ENCODE measurements around the gene NBEA.

NBEA gene

GRCh38 chr13:35332134-35332533 is 390.1 kb downstream of the NBEA start:
- no peak for DNase-seq
- no peaks in the 10 kb centered on the region for H3K27me3 ChIP-seq (ENCODE audit: insufficient read depth, low read length)
- H3K4ac ChIP-seq (ENCODE audit: low read depth, low read length): no peak overlapping the region
- no CpG with 5 or more reads among the region's 3 CpGs for WGBS (ENCODE audit: extremely low coverage, insufficient coverage, insufficient read length)
- H4K8ac ChIP-seq (ENCODE audit: low read depth, low read length): no peak overlapping the region
- no peak overlapping the region for H3K14ac ChIP-seq (ENCODE audit: low read length)
- no peak overlapping the region for H4K91ac ChIP-seq (ENCODE audit: low read depth, low read length)
- H2AFZ ChIP-seq (ENCODE audit: insufficient read depth, low read length, poor library complexity): no peak overlapping the region
- no peak overlapping the region for H3K4me3 ChIP-seq (ENCODE audit: low read depth, low read length)
- H2BK12ac ChIP-seq (ENCODE audit: low read length): no peak overlapping the region
- no peaks in the 10 kb centered on the region for H3K4me1 ChIP-seq (ENCODE audit: control insufficient read depth in 1 of 2, insufficient read depth in 2 of 2, low read length in 2 of 2)
- no peaks in the 10 kb centered on the region for H3K79me2 ChIP-seq (ENCODE audit: control insufficient read depth, insufficient read depth, low read length, poor library complexity)
- no peak overlapping the region for H3K4me2 ChIP-seq (ENCODE audit: low read length)
- no peak overlapping the region for H3K18ac ChIP-seq (ENCODE audit: low read length)
- no peaks in the 10 kb centered on the region for H3K36me3 ChIP-seq (ENCODE audit: control insufficient read depth in 1 of 2, insufficient read depth in 2 of 2, low read length in 2 of 2)
- H4K12ac ChIP-seq (ENCODE audit: low read depth, low read length): no peak overlapping the region
- H2BK5ac ChIP-seq (ENCODE audit: low read depth, low read length, poor library complexity): no peak overlapping the region
- no peak overlapping the region for H3K9ac ChIP-seq (ENCODE audit: low read length)
- no peak overlapping the region for H3K27ac ChIP-seq (ENCODE audit: low read depth, low read length)
- H2AK5ac ChIP-seq (ENCODE audit: low read length): no peak overlapping the region
- no peaks in the 10 kb centered on the region for H3K9me3 ChIP-seq (ENCODE audit: insufficient read depth, low read depth, low read length)
- H3K23ac ChIP-seq (ENCODE audit: low read length): no peak overlapping the region
- H2BK120ac ChIP-seq (ENCODE audit: insufficient read depth, low read length, poor library complexity): no peak overlapping the region
- H3K79me1 ChIP-seq (ENCODE audit: low read length): no peaks in the 10 kb centered on the region

DNA sequence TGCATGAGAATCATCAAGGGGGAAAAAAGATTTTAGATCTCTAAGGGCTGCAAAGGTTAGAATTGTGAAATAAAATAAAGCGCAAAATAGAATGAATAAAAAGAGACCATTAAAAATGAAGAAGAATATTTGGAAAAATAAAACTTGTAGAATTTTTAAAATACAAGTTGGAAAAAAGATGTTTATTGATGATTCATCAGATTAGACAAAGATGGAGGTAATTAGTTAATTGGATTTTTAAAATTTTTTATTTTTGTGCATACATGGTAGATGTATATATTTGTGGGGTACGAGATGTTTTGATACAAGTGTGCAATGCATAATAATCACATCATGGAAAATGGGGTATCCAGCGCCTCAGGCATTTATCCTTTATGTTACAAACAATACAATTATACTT is 391.1 kb downstream of the NBEA start:
- H2BK120ac ChIP-seq (ENCODE audit: insufficient read depth, low read length, poor library complexity): no peak overlapping the region
- no peak overlapping the region for H3K9ac ChIP-seq (ENCODE audit: low read length)
- H3K4me2 ChIP-seq (ENCODE audit: low read length): no peak overlapping the region
- no peak overlapping the region for H3K18ac ChIP-seq (ENCODE audit: low read length)
- no peak overlapping the region for H3K14ac ChIP-seq (ENCODE audit: low read length)
- H3K79me1 ChIP-seq (ENCODE audit: low read length): no peaks in the 10 kb centered on the region
- H3K23ac ChIP-seq (ENCODE audit: low read length): no peak overlapping the region
- no peaks in the 10 kb centered on the region for H3K36me3 ChIP-seq (ENCODE audit: control insufficient read depth in 1 of 2, insufficient read depth in 2 of 2, low read length in 2 of 2)
- H4K91ac ChIP-seq (ENCODE audit: low read depth, low read length): no peak overlapping the region
- H2BK5ac ChIP-seq (ENCODE audit: low read depth, low read length, poor library complexity): no peak overlapping the region
- no peaks in the 10 kb centered on the region for H3K4me1 ChIP-seq (ENCODE audit: control insufficient read depth in 1 of 2, insufficient read depth in 2 of 2, low read length in 2 of 2)
- H3K27ac ChIP-seq (ENCODE audit: low read depth, low read length): no peak overlapping the region
- H3K4me3 ChIP-seq (ENCODE audit: low read depth, low read length): no peak overlapping the region
- no peak overlapping the region for H4K8ac ChIP-seq (ENCODE audit: low read depth, low read length)
- no peak overlapping the region for H4K12ac ChIP-seq (ENCODE audit: low read depth, low read length)
- no peak overlapping the region for H2AK5ac ChIP-seq (ENCODE audit: low read length)
- no peaks in the 10 kb centered on the region for H3K9me3 ChIP-seq (ENCODE audit: insufficient read depth, low read depth, low read length)
- H2AFZ ChIP-seq (ENCODE audit: insufficient read depth, low read length, poor library complexity): no peak overlapping the region
- no CpG with 5 or more reads among the region's 3 CpGs for WGBS (ENCODE audit: extremely low coverage, insufficient coverage, insufficient read length)
- no peaks in the 10 kb centered on the region for H3K27me3 ChIP-seq (ENCODE audit: insufficient read depth, low read length)
- H2BK12ac ChIP-seq (ENCODE audit: low read length): no peak overlapping the region
- no peaks in the 10 kb centered on the region for H3K79me2 ChIP-seq (ENCODE audit: control insufficient read depth, insufficient read depth, low read length, poor library complexity)
- no peak overlapping the region for H3K4ac ChIP-seq (ENCODE audit: low read depth, low read length)
- no peak for DNase-seq

GRCh38 chr13:35342440-35342839 is 400.4 kb downstream of the NBEA start:
- H4K12ac ChIP-seq (ENCODE audit: low read depth, low read length): no peak overlapping the region

DNA sequence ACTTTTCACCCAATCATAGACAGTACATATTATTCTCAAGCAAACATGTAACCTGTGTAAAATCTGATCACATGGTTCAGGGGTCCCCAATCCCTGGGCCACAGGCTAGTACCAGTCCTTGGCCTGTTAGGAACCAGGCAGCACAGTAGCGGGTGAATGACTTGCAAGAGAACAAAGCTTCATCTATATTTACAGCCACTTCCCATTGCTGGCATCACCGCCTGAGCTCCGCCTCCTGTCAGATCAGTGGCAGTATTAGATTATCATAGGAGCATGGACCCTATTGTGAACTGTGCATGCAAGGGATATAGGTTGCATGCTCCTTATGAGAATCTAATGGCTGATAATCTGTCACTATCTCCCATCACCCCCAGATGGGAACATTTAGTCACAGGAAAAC is 401.3 kb downstream of the NBEA start:
- H3K9ac ChIP-seq (ENCODE audit: low read length): no peak overlapping the region
- H4K12ac ChIP-seq (ENCODE audit: low read depth, low read length): no peak overlapping the region
- whole genome bisulfite sequencing (ENCODE audit: extremely low coverage, insufficient coverage, insufficient read length): no CpG with 5 or more reads among the region's 3 CpGs
- H3K4me1 ChIP-seq (ENCODE audit: control insufficient read depth in 1 of 2, insufficient read depth in 2 of 2, low read length in 2 of 2): no peaks in the 10 kb centered on the region
- H3K4ac ChIP-seq (ENCODE audit: low read depth, low read length): no peak overlapping the region
- no peak overlapping the region for H2BK120ac ChIP-seq (ENCODE audit: insufficient read depth, low read length, poor library complexity)
- H2AK5ac ChIP-seq (ENCODE audit: low read length): no peak overlapping the region
- no peak overlapping the region for H3K23ac ChIP-seq (ENCODE audit: low read length)
- no peak overlapping the region for H3K4me3 ChIP-seq (ENCODE audit: low read depth, low read length)
- H3K79me2 ChIP-seq (ENCODE audit: control insufficient read depth, insufficient read depth, low read length, poor library complexity): no peaks in the 10 kb centered on the region
- no peaks in the 10 kb centered on the region for H3K9me3 ChIP-seq (ENCODE audit: insufficient read depth, low read depth, low read length)
- no peak overlapping the region for H3K4me2 ChIP-seq (ENCODE audit: low read length)
- no peak overlapping the region for H4K91ac ChIP-seq (ENCODE audit: low read depth, low read length)
- H2BK5ac ChIP-seq (ENCODE audit: low read depth, low read length, poor library complexity): no peak overlapping the region
- no peak overlapping the region for H3K14ac ChIP-seq (ENCODE audit: low read length)
- no peak overlapping the region for H3K18ac ChIP-seq (ENCODE audit: low read length)
- H2AFZ ChIP-seq (ENCODE audit: insufficient read depth, low read length, poor library complexity): no peak overlapping the region
- DNase-seq: no peak
- no peaks in the 10 kb centered on the region for H3K27me3 ChIP-seq (ENCODE audit: insufficient read depth, low read length)
- no peaks in the 10 kb centered on the region for H3K79me1 ChIP-seq (ENCODE audit: low read length)
- H2BK12ac ChIP-seq (ENCODE audit: low read length): no peak overlapping the region
- H4K8ac ChIP-seq (ENCODE audit: low read depth, low read length): no peak overlapping the region
- H3K36me3 ChIP-seq (ENCODE audit: control insufficient read depth in 1 of 2, insufficient read depth in 2 of 2, low read length in 2 of 2): no peaks in the 10 kb centered on the region
- no peak overlapping the region for H3K27ac ChIP-seq (ENCODE audit: low read depth, low read length)

More at GRCh38 chr13:35342440-35342839, 400.4 kb downstream of the NBEA start:
- Histone ChIP-seq H2AK5ac (ENCODE audit: low read length) (no peak overlapping the region), H3K4me3 (ENCODE audit: low read depth, low read length) (no peak overlapping the region), H2BK5ac (ENCODE audit: low read depth, low read length, poor library complexity) (no peak overlapping the region), H3K27me3 (ENCODE audit: insufficient read depth, low read length) (no peaks in the 10 kb centered on the region), H3K4me1 (ENCODE audit: control insufficient read depth in 1 of 2, insufficient read depth in 2 of 2, low read length in 2 of 2) (no peaks in the 10 kb centered on the region), H3K4ac (ENCODE audit: low read depth, low read length) (no peak overlapping the region), H4K8ac (ENCODE audit: low read depth, low read length) (no peak overlapping the region), H3K9ac (ENCODE audit: low read length) (no peak overlapping the region), H2BK120ac (ENCODE audit: insufficient read depth, low read length, poor library complexity) (no peak overlapping the region), H3K4me2 (ENCODE audit: low read length) (no peak overlapping the region), H3K27ac (ENCODE audit: low read depth, low read length) (no peak overlapping the region), H3K79me1 (ENCODE audit: low read length) (no peaks in the 10 kb centered on the region), H3K79me2 (ENCODE audit: control insufficient read depth, insufficient read depth, low read length, poor library complexity) (no peaks in the 10 kb centered on the region), H3K23ac (ENCODE audit: low read length) (no peak overlapping the region), H3K9me3 (ENCODE audit: insufficient read depth, low read depth, low read length) (no peaks in the 10 kb centered on the region), H3K36me3 (ENCODE audit: control insufficient read depth in 1 of 2, insufficient read depth in 2 of 2, low read length in 2 of 2) (no peaks in the 10 kb centered on the region), H4K91ac (ENCODE audit: low read depth, low read length) (no peak overlapping the region), H2BK12ac (ENCODE audit: low read length) (no peak overlapping the region), H3K18ac (ENCODE audit: low read length) (no peak overlapping the region), H2AFZ (ENCODE audit: insufficient read depth, low read length, poor library complexity) (no peak overlapping the region), H3K14ac (ENCODE audit: low read length) (no peak overlapping the region)
- WGBS (ENCODE audit: extremely low coverage, insufficient coverage, insufficient read length): no CpG with 5 or more reads among the region's 1 CpG
- DNase-seq: peak in 1 of 2 donors; percentile 9
